HepG2 (cell line): ENCODE results near the gene SLC6A6. TPM values are rescaled to one million over a fixed set of nuclear protein-coding genes. Genes with fewer than 3 reads are reported as not detected.

Source experiments
- ATAC-seq: fragments of 200-7000 bp; cut with Tn5 transposase; 3 replicates; pipeline ENCODE4 v1.9.1; 2020; ENCODE audit warnings: mild to moderate bottlenecking, moderate library complexity
- BruUV-seq: library from RNA; stranded (reverse); fragments of 400-500 nt; replicated peaks from 2 replicates; lab custom pipeline; 2021; lab: Mats Ljungman, UMichigan
- CTCF ChIA-PET: fragments of 300-600 bp; formaldehyde crosslinking; extraction: SDS; loops from one replicate; lab custom pipeline; 2021; ENCODE audit warnings: low total read pairs, inconsistent platforms, low intra/inter-chr PET ratio; lab: Yijun Ruan, JAX
- POLR2A ChIA-PET: fragments of 350-600 bp; sonication (Branson Sonifier 250); formaldehyde crosslinking; loops from one replicate; lab custom pipeline; 2020; ENCODE audit warnings: antibody characterized with exemption, inconsistent platforms; lab: Yijun Ruan, JAX
- DNase-seq: peaks from one replicate; pipeline ENCODE4 v3.0.0-alpha.2; 2015; ENCODE audit warnings: low spot score
- FAIRE-seq: peaks from 3 replicates; lab custom pipeline; 2011; peaks lifted over from hg19 to GRCh38; lab: Jason Lieb, UNC
- H2AFZ ChIP-seq: one replicate; pipeline ENCODE4 v1.6.1; 2011; ENCODE audit warnings: low read length, inconsistent platforms
- H3K27ac ChIP-seq: fragments of 300-600 bp; 3 replicates; pipeline ENCODE4 v1.8.0; 2011; ENCODE audit warnings: mixed run types, mild to moderate bottlenecking, mixed read lengths, low read length, inconsistent platforms; ENCODE audit not compliant: insufficient read depth; ENCODE audit errors: extremely low read length
- H3K27me3 ChIP-seq, 2 experiments: fragments of 200-600 bp in 1 of 2; 2 replicates in 1 of 2; 3 replicates in 1 of 2; pipeline versions ENCODE4 v1.6.0 to v1.8.0; 2011; ENCODE audit warnings: low read length in 2 of 2, mild to moderate bottlenecking in 2 of 2, moderate library complexity in 2 of 2, inconsistent platforms in 1 of 2; ENCODE audit not compliant: insufficient read depth in 2 of 2, control insufficient read depth in 1 of 2
- H3K36me3 ChIP-seq, 2 experiments: fragments of 200-600 bp in 1 of 2; replicated peaks in 1 of 2; 2 replicates in 1 of 2; 3 replicates in 1 of 2; pipeline versions ENCODE4 v1.5.1 to v1.8.0; 2011; ENCODE audit warnings: low read length in 2 of 2, inconsistent platforms in 1 of 2; ENCODE audit not compliant: insufficient read depth in 2 of 2, control insufficient read depth in 1 of 2
- H3K4me1 ChIP-seq: 2 replicates; pipeline ENCODE4 v1.5.1; 2012; ENCODE audit warnings: low read length, inconsistent platforms; ENCODE audit not compliant: insufficient read depth
- H3K4me2 ChIP-seq: 2 replicates; pipeline ENCODE4 v1.6.0; 2011; ENCODE audit warnings: low read depth, low read length, inconsistent platforms
- H3K4me3 ChIP-seq, 3 experiments: fragments of 200-600 bp in 1 of 3; sonication (generic), shearing (Covaris generic) in 1 of 3; replicated peaks in 1 of 3; 2 replicates each; pipeline ENCODE4 v1.5.1; 2011 to 2016; ENCODE audit warnings: low read length in 3 of 3, inconsistent platforms in 2 of 3, low read depth in 2 of 3, mild to moderate bottlenecking in 2 of 3, control low read depth in 1 of 3, mixed read lengths in 1 of 3; ENCODE audit not compliant: insufficient read depth in 1 of 3
- H3K79me2 ChIP-seq: one replicate; pipeline ENCODE4 v1.6.1; 2011; ENCODE audit warnings: low read length, inconsistent platforms; ENCODE audit not compliant: insufficient read depth
- H3K9ac ChIP-seq: 2 replicates; pipeline ENCODE4 v1.6.0; 2011; ENCODE audit warnings: mild to moderate bottlenecking, low read depth, low read length, inconsistent platforms; ENCODE audit not compliant: insufficient read depth
- H3K9me3 ChIP-seq: 2 replicates; pipeline ENCODE4 v1.5.1; 2012; ENCODE audit warnings: mild to moderate bottlenecking, low read length
- H4K20me1 ChIP-seq: 2 replicates; pipeline ENCODE4 v1.6.0; 2011; ENCODE audit warnings: inconsistent platforms, mild to moderate bottlenecking, low read length, moderate library complexity; ENCODE audit not compliant: insufficient read depth
- ATF2 ChIP-seq: sonication (generic); formaldehyde crosslinking; IDR thresholded peaks from 2 replicates; pipeline ENCODE4 v1.4.0; 2020; ENCODE audit warnings: missing genetic modification reagents
- DBP ChIP-seq: sonication (generic); formaldehyde crosslinking; IDR thresholded peaks from 2 replicates; pipeline ENCODE4 v1.4.0; 2020; ENCODE audit warnings: missing genetic modification reagents; ENCODE audit errors: not compliant biosample characterization
- E2F2 ChIP-seq: sonication (generic); formaldehyde crosslinking; IDR thresholded peaks from 2 replicates; pipeline ENCODE4 v1.4.0; 2020; ENCODE audit warnings: missing genetic modification reagents, borderline replicate concordance
- FOSL2 ChIP-seq: sonication (generic); formaldehyde crosslinking; IDR thresholded peaks from 2 replicates; pipeline ENCODE4 v1.4.0; 2020; ENCODE audit warnings: missing genetic modification reagents
- PBX3 ChIP-seq: sonication (generic); formaldehyde crosslinking; IDR thresholded peaks from 2 replicates; pipeline ENCODE4 v1.8.1; 2023; ENCODE audit warnings: missing genetic modification reagents, inconsistent platforms, borderline replicate concordance
- TBX3 ChIP-seq: fragments of 450-650 bp; IDR thresholded peaks from 2 replicates; pipeline ENCODE4 v1.6.1; 2017; ENCODE audit warnings: antibody characterized with exemption, mild to moderate bottlenecking, inconsistent platforms, borderline replicate concordance
- THAP9 ChIP-seq: sonication (generic); formaldehyde crosslinking; IDR thresholded peaks from 2 replicates; pipeline ENCODE4; 2020; ENCODE audit warnings: missing genetic modification reagents, mild to moderate bottlenecking, borderline replicate concordance
- ZC3H4 ChIP-seq: sonication (generic); formaldehyde crosslinking; IDR thresholded peaks from 2 replicates; pipeline ENCODE4 v1.4.0; 2020; ENCODE audit warnings: missing genetic modification reagents, borderline replicate concordance
- ZFP36 ChIP-seq: fragments of 150-350 bp; IDR thresholded peaks from 2 replicates; pipeline ENCODE4 v1.6.1; 2018; ENCODE audit warnings: borderline replicate concordance, low read length, low read depth; ENCODE audit not compliant: partially characterized antibody
- ZSCAN9 ChIP-seq: IDR thresholded peaks from 2 replicates; pipeline ENCODE4 v1.6.1; 2016; ENCODE audit warnings: borderline replicate concordance
- WGBS: methylation state at CpG from one replicate; pipeline ENCODE4 v1.1.6; 2017; ENCODE audit warnings: low lambda C conversion rate; 5-methylcytosine and 5-hydroxymethylcytosine counted together
- in situ Hi-C: cut with HindIII; loops from 2 replicates; pipeline ENCODE4 v1.10.0; 2017; ENCODE audit warnings: low pct_unique_long_range_greater_than_20kb; ENCODE audit not compliant: extremely low pct_ligation_motif_present
- intact Hi-C: fragments of 100-400 bp; cut with micrococcal nuclease; formaldehyde crosslinking; loops from one replicate; pipeline ENCODE4 v1.10.0; 2022; ENCODE audit not compliant: unreplicated experiment
- polyA plus RNA-seq, 8 experiments: library from polyadenylated mRNA; depleted of rRNA in 3 of 8; stranded (reverse) in 7 of 8; unstranded in 1 of 8; fragments of >200 nt; fragmentation: Illumina TruSeq in 4 of 8; extraction: Trizol in 4 of 8; gene quantifications; 2 replicates each; pipeline versions ENCODE4 v1.2.1 to v1.2.3, GENCODE V29; 2011 to 2016; ENCODE audit warnings: low read depth in 4 of 8, missing spikeins in 1 of 8, mixed read lengths in 1 of 8; ENCODE audit not compliant: insufficient read depth in 1 of 8
- total RNA-seq, 5 experiments: library from RNA; depleted of rRNA; stranded (reverse); fragments of >200 nt; fragmentation: Illumina TruSeq; extraction: Trizol; gene quantifications; 2 replicates each; pipeline ENCODE4 v1.2.3, GENCODE V29; 2016; ENCODE audit warnings: low read depth in 1 of 5

The SLC6A6 gene
- total and polyA plus RNA-seq, 2 of the 13 experiments (the other 11 are each of a cell fraction or from before 2014, with no cell fraction given): 14.1 to 20.7 TPM

GRCh38 chr3:14464141-14464465 is 61.7 kb downstream of the SLC6A6 start:
- H3K27me3 ChIP-seq: no peaks in the 10 kb centered on the region

More at GRCh38 chr3:14464141-14464465, 61.7 kb downstream of the SLC6A6 start:
- H3K27ac ChIP-seq: no peak overlapping the region
- no TSS peak for BruUV-seq
- DNase-seq (no peak), FAIRE-seq (no peak), ATAC-seq (no peak)
- no peak overlapping the region for H3K4me3 ChIP-seq
- in situ Hi-C loops: loop anchor here (5.0 to 10.0 kb wide), 4 partner anchors 62 to 569 kb away; partner anchors contain the start of gene SLC6A6
- no peak overlapping the region for H3K9ac ChIP-seq
- ChIA-PET CTCF (no interaction called here), POLR2A (no interaction called here)
- no peaks in the 10 kb centered on the region for H3K4me1 ChIP-seq
- no peak overlapping the region for H3K4me2 ChIP-seq
- H2AFZ ChIP-seq: no peak overlapping the region
- no peaks in the 10 kb centered on the region for H3K79me2 ChIP-seq
- no peaks in the 10 kb centered on the region for H4K20me1 ChIP-seq
- H3K9me3 ChIP-seq: no peaks in the 10 kb centered on the region
- 100% methylated on average over 4 of the region's 5 CpGs for WGBS
- peaks cover 14 to 45% of the 10 kb centered on the region in 2 experiments; a peak in 4 of 5 replicates for H3K36me3 ChIP-seq
- intact Hi-C loops: no loop called here
- TF ChIP-seq PBX3 (CRISPR knock-in tag) (no peak), THAP9 (CRISPR knock-in tag) (no peak), TBX3 (no peak), ZFP36 (no peak), ZSCAN9 (CRISPR knock-in tag) (no peak), E2F2 (no peak), FOSL2 (CRISPR knock-in tag) (no peak), DBP (CRISPR knock-in tag) (no peak), ZC3H4 (CRISPR knock-in tag) (no peak), ATF2 (no peak)
